Mesothelial cell of epicardium (in vitro differentiated cells): ENCODE results near the gene AK4. TPM values are rescaled to one million over a fixed set of nuclear protein-coding genes. Genes with fewer than 3 reads are reported as not detected.

Source experiments
- DNase-seq, 2 experiments: peaks; one replicate each; pipeline ENCODE4 v3.0.0; 2021; ENCODE audit warnings: low spot score in 2 of 2; ENCODE audit not compliant: unreplicated experiment in 2 of 2
- H3K27ac Mint-ChIP-seq: 2 replicates; pipeline ENCODE4 v1.8.0; 2021; ENCODE audit warnings: mixed read lengths
- H3K27me3 Mint-ChIP-seq: 2 replicates; pipeline ENCODE4 v1.8.0; 2021; ENCODE audit warnings: low read depth, mixed read lengths
- H3K36me3 Mint-ChIP-seq: 2 replicates; pipeline ENCODE4 v1.8.0; 2021; ENCODE audit warnings: mixed read lengths
- H3K4me1 Mint-ChIP-seq: 2 replicates; pipeline ENCODE4 v1.8.0; 2021; ENCODE audit warnings: mixed read lengths
- H3K4me3 Mint-ChIP-seq: 2 replicates; pipeline ENCODE4 v1.8.0; 2021; ENCODE audit warnings: mild to moderate bottlenecking, moderate library complexity, mixed read lengths
- H3K9me3 Mint-ChIP-seq: 2 replicates; pipeline ENCODE4 v1.8.0; 2021; ENCODE audit warnings: mixed read lengths
- CTCF ChIP-seq: fragments of 200-600 bp; sonication (generic); IDR thresholded peaks from one replicate; pipeline ENCODE4 v1.5.0; 2021; ENCODE audit warnings: antibody characterized with exemption; ENCODE audit not compliant: unreplicated experiment
- total RNA-seq: library from RNA; stranded (reverse); gene quantifications from 3 replicates; pipeline ENCODE4 v1.2.1, GENCODE V29; 2021

The AK4 gene
- total RNA-seq, 1 donor from 2014 or later, result 20.7 TPM

GRCh38 chr1:65189576-65190115 lies 41.6 kb downstream of the AK4 start:
- TF ChIP-seq CTCF, result no peak
- Mint-ChIP-seq H3K4me3 (no peak overlapping the region), H3K27ac (no peak overlapping the region), H3K36me3 (peaks cover 13% of the 10 kb centered on the region), H3K27me3 (no peaks in the 10 kb centered on the region), H3K4me1 (no peaks in the 10 kb centered on the region), H3K9me3 (peaks cover 7% of the 10 kb centered on the region)
- DNase-seq, result no peak

DNA sequence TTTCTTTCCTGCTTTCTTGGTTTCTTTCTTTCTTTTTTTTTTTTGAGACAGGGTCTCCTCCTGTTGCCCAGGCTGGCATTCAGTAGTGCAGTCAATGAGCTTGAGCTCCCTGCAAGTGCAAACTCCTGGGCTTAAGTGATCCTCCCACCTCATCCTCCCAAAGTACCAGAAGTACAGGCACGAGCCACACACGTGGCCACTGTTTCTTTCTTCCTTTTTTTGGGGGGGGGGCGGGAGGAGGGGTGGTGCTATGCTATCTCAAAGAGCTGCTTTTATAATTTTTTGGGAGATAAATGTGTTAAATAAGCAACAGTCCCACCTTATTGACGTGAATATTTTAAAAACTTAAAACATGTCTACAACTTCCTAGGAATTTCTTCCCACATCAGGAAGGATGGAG lies 42.2 kb downstream of the AK4 start:
- no peak for TF ChIP-seq CTCF
- no peak for DNase-seq
- Mint-ChIP-seq H3K36me3 (peaks cover 13% of the 10 kb centered on the region), H3K27ac (no peak overlapping the region), H3K27me3 (no peaks in the 10 kb centered on the region), H3K4me1 (no peaks in the 10 kb centered on the region), H3K9me3 (peaks cover 7% of the 10 kb centered on the region), H3K4me3 (no peak overlapping the region)

- Mint-ChIP-seq H3K4me3 (no peak overlapping the region), H3K4me1 (no peaks in the 10 kb centered on the region), H3K27ac (no peak overlapping the region), H3K9me3 (peaks cover 7% of the 10 kb centered on the region), H3K36me3 (peaks cover 13% of the 10 kb centered on the region), H3K27me3 (no peaks in the 10 kb centered on the region)
- no peak for DNase-seq
- TF ChIP-seq CTCF, result no peak
Observed at GRCh38 chr1:65193129-65193695, 45.2 kb downstream of the AK4 start.

DNA sequence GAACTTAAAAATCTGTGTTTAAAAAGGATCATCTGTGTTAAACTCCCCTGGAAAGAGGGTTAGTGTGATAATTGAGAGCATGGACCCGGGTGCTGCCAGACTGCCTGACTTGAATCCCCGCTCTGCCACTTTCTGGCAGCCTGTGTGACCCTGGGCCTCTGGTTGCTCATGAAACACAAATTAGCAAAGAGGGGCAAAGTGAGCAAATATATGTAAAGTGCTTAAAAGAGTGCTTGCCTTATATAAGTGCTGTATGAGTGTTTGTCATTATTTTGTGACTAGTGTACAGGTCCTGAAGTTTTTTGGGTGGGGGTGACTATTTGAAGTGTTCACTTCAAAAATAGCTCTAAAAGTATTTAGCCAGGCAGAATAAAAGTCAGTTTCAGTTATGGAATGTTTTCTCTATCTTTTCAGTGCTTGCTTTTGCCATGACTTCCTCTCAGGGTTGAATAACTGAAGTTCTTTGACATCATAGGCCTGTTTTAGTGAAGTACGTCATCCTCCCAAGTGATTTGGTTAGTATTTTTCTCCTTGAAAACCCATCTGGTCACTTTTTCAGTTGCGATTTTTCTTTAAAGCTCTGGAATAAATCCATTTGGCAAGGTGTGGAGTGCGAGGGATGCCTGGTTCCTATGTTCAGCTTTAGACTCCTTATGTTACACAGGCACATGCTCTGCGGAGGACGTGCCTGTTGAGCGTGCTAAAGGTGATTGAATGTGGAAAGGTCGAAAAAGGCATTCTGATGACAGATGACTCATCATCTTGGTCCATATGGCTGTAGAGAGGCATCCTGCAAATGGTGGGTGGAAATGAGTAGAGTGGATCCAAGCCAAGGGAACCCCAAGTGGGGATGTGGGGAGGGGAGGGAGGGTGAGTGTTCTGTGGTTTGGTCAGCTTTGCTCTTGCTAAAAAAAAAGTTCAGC lies 47.8 kb downstream of the AK4 start:
- H3K27ac Mint-ChIP-seq, result no peak overlapping the region

GRCh38 chr1:65196926-65197325 lies 48.9 kb downstream of the AK4 start:
- peaks cover 8% of the 10 kb centered on the region for H3K36me3 Mint-ChIP-seq
- peaks cover 7% of the 10 kb centered on the region for H3K9me3 Mint-ChIP-seq
- DNase-seq, result no peak
- no peak for TF ChIP-seq CTCF
- no peaks in the 10 kb centered on the region for H3K4me1 Mint-ChIP-seq
- no peak overlapping the region for H3K27ac Mint-ChIP-seq
- H3K4me3 Mint-ChIP-seq, result no peak overlapping the region
- H3K27me3 Mint-ChIP-seq, result no peaks in the 10 kb centered on the region

More for the DNA sequence above, 47.8 kb downstream of the AK4 start:
- Mint-ChIP-seq H3K9me3 (peaks cover 7% of the 10 kb centered on the region), H3K4me1 (no peaks in the 10 kb centered on the region), H3K4me3 (no peak overlapping the region), H3K27me3 (no peaks in the 10 kb centered on the region), H3K36me3 (peaks cover 13% of the 10 kb centered on the region)
- TF ChIP-seq CTCF, result no peak
- DNase-seq, result no peak
